B cell (primary cell): ENCODE results near the gene VAMP8. TPM values are rescaled to one million over a fixed set of nuclear protein-coding genes. Genes with fewer than 3 reads are reported as not detected.

Experiments
- ATAC-seq: fragments of 200-7000 bp; cut with Tn5 transposase; one replicate; pipeline ENCODE4 v1.10.0; 2021; ENCODE audit warnings: low read depth, mild to moderate bottlenecking, moderate number of reproducible peaks, moderate library complexity
- CTCF ChIA-PET: fragments of 350-600 bp; sonication (Branson Sonifier 250); formaldehyde crosslinking; loops from one replicate; lab custom pipeline; 2021; ENCODE audit warnings: antibody characterized with exemption, inconsistent platforms; lab: Charles Lee
- POLR2A ChIA-PET: fragments of 350-600 bp; sonication (Branson Sonifier 250); formaldehyde crosslinking; loops from one replicate; lab custom pipeline; 2021; ENCODE audit warnings: antibody characterized with exemption; lab: Charles Lee
- DNase-seq: peaks from one replicate; pipeline ENCODE4 v3.0.0; 2013
- H2AFZ ChIP-seq: 2 replicates; pipeline ENCODE4 v1.6.1; 2012; ENCODE audit warnings: mild to moderate bottlenecking, low read depth, low read length; ENCODE audit not compliant: insufficient read depth, poor library complexity, severe bottlenecking
- H3K27ac ChIP-seq, 2 donors: 1 replicate in 1 of 2; 2 replicates in 1 of 2; pipeline ENCODE4 v1.5.1; 2012 to 2013; ENCODE audit warnings: low read length in 2 of 2, mild to moderate bottlenecking in 2 of 2, moderate library complexity in 1 of 2
- H3K27me3 ChIP-seq, 4 experiments: fragments of 200-600 bp in 1 of 4; sonication (generic) in 1 of 4; replicated peaks in 1 of 4; 1 replicate in 2 of 4; 2 replicates in 2 of 4; pipeline versions ENCODE4 v1.6.1 to v1.7.0; 2013 to 2016; ENCODE audit warnings: low read length in 3 of 4, mild to moderate bottlenecking in 2 of 4, mixed read lengths in 1 of 4, moderate library complexity in 1 of 4; ENCODE audit not compliant: insufficient read depth in 4 of 4, control insufficient read depth in 3 of 4; ENCODE audit errors: control extremely low read depth in 1 of 4
- H3K36me3 ChIP-seq, 2 experiments: replicated peaks in 1 of 2; 1 replicate in 1 of 2; 2 replicates in 1 of 2; pipeline versions ENCODE4 v1.6.1 to v1.7.1; 2013; ENCODE audit warnings: low read length in 1 of 2; ENCODE audit not compliant: insufficient read depth in 2 of 2, control insufficient read depth in 1 of 2; ENCODE audit errors: control extremely low read depth in 1 of 2, extremely low read depth in 1 of 2
- H3K4me1 ChIP-seq, 2 donors: fragments of 200-600 bp in 1 of 2; sonication (generic) in 1 of 2; 1 replicate in 1 of 2; 2 replicates in 1 of 2; pipeline versions ENCODE4 v1.5.1 to v1.6.1; 2013 to 2017; ENCODE audit warnings: low read length in 2 of 2; ENCODE audit not compliant: control insufficient read depth in 2 of 2, insufficient read depth in 2 of 2
- H3K4me2 ChIP-seq: replicated peaks from 2 replicates; pipeline ENCODE3; 2012; ENCODE audit warnings: mild to moderate bottlenecking, low read depth, low read length; ENCODE audit not compliant: poor library complexity, severe bottlenecking
- H3K4me3 ChIP-seq, 5 experiments: fragments of 200-600 bp in 1 of 5; sonication (generic) in 1 of 5; 1 replicate in 3 of 5; 2 replicates in 2 of 5; pipeline versions ENCODE4 v1.5.1 to v1.7.0; 2011 to 2016; ENCODE audit warnings: low read length in 4 of 5, mild to moderate bottlenecking in 4 of 5, low read depth in 2 of 5, control low read depth in 1 of 5, moderate library complexity in 1 of 5; ENCODE audit not compliant: insufficient read depth in 1 of 5; ENCODE audit errors: control extremely low read depth in 1 of 5, extremely low read depth in 1 of 5
- H3K79me2 ChIP-seq: fragments of 200-600 bp; sonication (generic); one replicate; pipeline ENCODE4 v1.6.0; 2016; ENCODE audit warnings: low read length; ENCODE audit not compliant: control insufficient read depth, insufficient read depth
- H3K9ac ChIP-seq: fragments of 200-600 bp; sonication (generic); 2 replicates; pipeline ENCODE4 v1.6.1; 2017; ENCODE audit warnings: mild to moderate bottlenecking, low read length, moderate library complexity
- H3K9me3 ChIP-seq, 3 donors: one replicate each; pipeline versions ENCODE4 v1.6.1 to v1.7.1; 2013; ENCODE audit warnings: low read length in 2 of 3; ENCODE audit not compliant: control insufficient read depth in 2 of 3, insufficient read depth in 1 of 3; ENCODE audit errors: control extremely low read depth in 1 of 3
- H4K20me1 ChIP-seq: 2 replicates; pipeline ENCODE4 v1.6.0; 2012; ENCODE audit warnings: mild to moderate bottlenecking, low read length; ENCODE audit not compliant: insufficient read depth, control insufficient read depth, poor library complexity, severe bottlenecking
- H3K27ac Mint-ChIP-seq: one replicate; pipeline ENCODE4 v1.8.0; 2021; ENCODE audit warnings: mixed read lengths
- H3K27me3 Mint-ChIP-seq: one replicate; pipeline ENCODE4 v1.8.0; 2021; ENCODE audit warnings: mixed read lengths
- H3K4me1 Mint-ChIP-seq: one replicate; pipeline ENCODE4 v1.8.0; 2021; ENCODE audit warnings: mixed read lengths
- H3K4me3 Mint-ChIP-seq: one replicate; pipeline ENCODE4 v1.8.0; 2021; ENCODE audit warnings: mixed read lengths
- H3K9me3 Mint-ChIP-seq: one replicate; pipeline ENCODE4 v1.8.0; 2022; ENCODE audit warnings: mixed read lengths; ENCODE audit not compliant: insufficient read depth
- CTCF ChIP-seq: fragments of 200-600 bp; IDR thresholded peaks from one replicate; pipeline ENCODE4 v1.8.0; 2022; ENCODE audit warnings: antibody characterized with exemption, mild to moderate bottlenecking
- EZH2 ChIP-seq: IDR thresholded peaks from 2 replicates; pipeline ENCODE4 v1.6.1; 2012; ENCODE audit warnings: borderline replicate concordance, low read depth, mild to moderate bottlenecking, moderate library complexity, low read length; ENCODE audit not compliant: insufficient read depth, poor library complexity, severe bottlenecking
- WGBS: methylation state at CpG from one replicate; pipeline ENCODE4 v1.1.5; 2013; ENCODE audit warnings: missing lambda C conversion rate; ENCODE audit not compliant: insufficient coverage; 5-methylcytosine and 5-hydroxymethylcytosine counted together
- intact Hi-C: fragments of 100-400 bp; cut with micrococcal nuclease; formaldehyde crosslinking; loops from one replicate; pipeline ENCODE4 v1.10.0; 2022
- polyA plus RNA-seq: library from polyadenylated mRNA; depleted of rRNA; stranded (reverse); fragments of >200 nt; gene quantifications from 2 replicates; pipeline ENCODE4 v1.2.3, GENCODE V29; 2012
- total RNA-seq, 2 donors: library from RNA; stranded (reverse); fragments of 120-200 nt in 1 of 2; gene quantifications; 1 replicate in 1 of 2; 2 replicates in 1 of 2; pipeline versions ENCODE4 v1.2.3 to v1.2.4, GENCODE V29; 2013 to 2022

The VAMP8 gene
- total and polyA plus RNA-seq, 2 donors (not counting 1 experiment from before 2014, with no cell fraction given): 68.7 to 73.8 TPM

DNA sequence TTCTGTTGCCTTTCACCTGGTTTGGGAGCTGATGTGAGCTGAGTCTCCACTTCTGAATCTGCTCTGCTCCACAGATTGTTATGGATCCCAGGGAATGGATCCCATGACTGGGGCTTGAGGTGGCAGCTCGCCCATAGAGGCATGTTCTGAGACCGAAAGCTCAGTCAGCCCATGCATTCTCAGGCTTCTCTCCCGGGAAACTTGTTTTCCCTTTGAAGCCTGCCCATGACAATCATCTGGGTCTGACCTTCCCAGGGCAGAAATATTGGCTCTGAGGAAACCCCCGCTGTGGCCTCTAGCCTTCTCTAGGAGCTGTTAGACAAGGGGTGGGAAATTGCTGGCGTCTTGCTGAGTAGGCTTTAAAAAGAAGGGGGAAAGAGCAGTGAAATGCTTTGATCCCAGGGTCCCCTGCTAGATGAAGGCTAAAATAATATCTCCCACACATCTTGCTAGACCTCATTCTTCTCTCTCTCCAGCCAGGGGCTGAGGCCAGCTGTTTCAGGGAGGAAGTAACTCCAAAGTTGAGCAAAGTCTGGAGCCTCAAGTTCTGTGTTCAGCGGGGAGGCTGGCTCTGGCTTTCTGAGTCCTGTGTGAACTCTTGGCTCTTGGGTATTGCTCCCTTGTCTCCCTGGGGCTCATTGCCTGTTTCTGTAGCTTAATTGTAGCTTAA is 2.0 kb downstream of the VAMP8 start:
- H3K27me3 Mint-ChIP-seq: no peaks in the 10 kb centered on the region
- Histone ChIP-seq H3K27ac (peak overlapping the region in 1 of 2 donors; percentile 87), H2AFZ (no peak overlapping the region), H3K9me3 (no peaks in the 10 kb centered on the region), H3K4me2 (peak overlapping the region; percentile 96), H4K20me1 (peaks cover 7% of the 10 kb centered on the region), H3K9ac (peak overlapping the region; percentile 91), H3K27me3 (no peaks in the 10 kb centered on the region), H3K36me3 (peaks cover 0 to 23% of the 10 kb centered on the region in 2 experiments), H3K4me3 (peak overlapping the region in 4 of 5 experiments; percentile 50 to 97 (median 70)), H3K79me2 (peaks cover 37% of the 10 kb centered on the region), H3K4me1 (peaks cover 23 to 44% of the 10 kb centered on the region in 2 donors)
- H3K4me3 Mint-ChIP-seq: peak overlapping the region; percentile 93
- no peak for ATAC-seq
- 58% methylated on average over 5 of the region's 6 CpGs for WGBS
- ChIA-PET CTCF (interaction anchor here (1.4 to 1.5 kb wide), 2 partner anchors 8 to 58 kb away, joined by 3 to 5 read pairs; no protein-coding TSS in a partner anchor), POLR2A (interaction anchor here (0.7 to 1.2 kb wide), 3 partner anchors 16 to 434 kb away, joined by 4 to 5 read pairs (median 4); partner anchors contain the start of genes MAT2A and RNF181)
- intact Hi-C loops: no loop called here
- TF ChIP-seq EZH2 (no peak), CTCF (no peak)
- H3K9me3 Mint-ChIP-seq: no peaks in the 10 kb centered on the region
- H3K4me1 Mint-ChIP-seq: peaks cover 45% of the 10 kb centered on the region
- no peak for DNase-seq
- H3K27ac Mint-ChIP-seq: peak overlapping the region; percentile 96

- no peak overlapping the region for H3K4me3 ChIP-seq
- no peaks in the 10 kb centered on the region for H3K9me3 ChIP-seq
- no peak for TF ChIP-seq CTCF
- TF ChIP-seq EZH2: no peak
- intact Hi-C loops: no loop called here
- H3K27me3 ChIP-seq: no peaks in the 10 kb centered on the region
- no peaks in the 10 kb centered on the region for H3K27me3 Mint-ChIP-seq
- peaks cover 44% of the 10 kb centered on the region for H3K79me2 ChIP-seq
- H3K27ac Mint-ChIP-seq: no peak overlapping the region
- H3K4me1 Mint-ChIP-seq: peaks cover 52% of the 10 kb centered on the region
- no peak overlapping the region for H3K9ac ChIP-seq
- H2AFZ ChIP-seq: no peak overlapping the region
- H3K4me3 Mint-ChIP-seq: peak overlapping the region; percentile 10
- H3K27ac ChIP-seq: no peak overlapping the region
- peaks cover 7% of the 10 kb centered on the region for H4K20me1 ChIP-seq
- peaks cover 29 to 52% of the 10 kb centered on the region in 2 donors for H3K4me1 ChIP-seq
- no peaks in the 10 kb centered on the region for H3K9me3 Mint-ChIP-seq
- ChIA-PET CTCF (no interaction called here), POLR2A (no interaction called here)
- DNase-seq: no peak
- no peak for ATAC-seq
- peaks cover 0 to 23% of the 10 kb centered on the region in 2 experiments for H3K36me3 ChIP-seq
- 87% methylated on average over 3 of the region's 3 CpGs for WGBS
- peak overlapping the region; percentile 96 for H3K4me2 ChIP-seq
Measured at GRCh38 chr2:85580206-85580605, 2.8 kb downstream of the VAMP8 start.
